HG02870 (cell line): Measurements from ENCODE around the gene PFDN1.
"Not testable (repeated sequence)": the region's sequence is repeated elsewhere in the genome, so short reads cannot be mapped to it uniquely, and the experiment has no call there.

Experiments
- ATAC-seq: cut with Tn5 transposase; IDR thresholded peaks from one replicate; pipeline ENCODE4 v1.9.1; 2021; ENCODE audit warnings: mild to moderate bottlenecking, moderate library complexity; ENCODE audit not compliant: unreplicated experiment

The PFDN1 gene

GRCh38 chr5:140302786-140303639 lies at the start of gene PFDN1:
TSS of gene PFDN1 (minus strand) at chr5:140303101. CDS start at chr5:140303073, 28 bp downstream.
- ATAC-seq: peak; percentile 96

GRCh38 chr5:140351609-140352334 lies 48.9 kb upstream of the PFDN1 start:
- peak; percentile 68 for ATAC-seq

GRCh38 chr5:140349244-140349643 lies 46.3 kb upstream of the PFDN1 start:
- ATAC-seq: no peak

- ATAC-seq: no peak
Observed at GRCh38 chr5:140348104-140348503, 45.2 kb upstream of the PFDN1 start.

- ATAC-seq: no peak
Observed at GRCh38 chr5:140347360-140347759, 44.5 kb upstream of the PFDN1 start.

- ATAC-seq: peak; percentile 82
Observed at GRCh38 chr5:140346348-140347221, 43.7 kb upstream of the PFDN1 start, which contains the start of gene HBEGF. TSS of gene HBEGF (minus strand) at chr5:140346603. CDS start at chr5:140346328, 275 bp downstream.

GRCh38 chr5:140345919-140346347 lies 43.0 kb upstream of the PFDN1 start:
- ATAC-seq: no peak

- ATAC-seq: no peak
Observed at GRCh38 chr5:140344683-140345423, 42.0 kb upstream of the PFDN1 start.

GRCh38 chr5:140343849-140344248 lies 40.9 kb upstream of the PFDN1 start:
- not testable (repeated sequence) for ATAC-seq

GRCh38 chr5:140342896-140343295 lies 40.0 kb upstream of the PFDN1 start:
- no peak for ATAC-seq

- ATAC-seq: no peak
Observed at GRCh38 chr5:140342287-140342686, 39.4 kb upstream of the PFDN1 start.

GRCh38 chr5:140341591-140341990 lies 38.7 kb upstream of the PFDN1 start:
- ATAC-seq: no peak

- ATAC-seq: no peak
Observed at GRCh38 chr5:140340605-140341121, 37.8 kb upstream of the PFDN1 start.

- ATAC-seq: no peak
Observed at GRCh38 chr5:140339636-140340035, 36.7 kb upstream of the PFDN1 start.

GRCh38 chr5:140338908-140339307 lies 36.0 kb upstream of the PFDN1 start:
- no peak for ATAC-seq

GRCh38 chr5:140338336-140338735 lies 35.4 kb upstream of the PFDN1 start:
- no peak for ATAC-seq

GRCh38 chr5:140337880-140338279 lies 35.0 kb upstream of the PFDN1 start:
- ATAC-seq: no peak

GRCh38 chr5:140336388-140336787 lies 33.5 kb upstream of the PFDN1 start:
- no peak for ATAC-seq

- no peak for ATAC-seq
Observed at GRCh38 chr5:140331638-140332037, 28.7 kb upstream of the PFDN1 start.
